GM12873 (cell line): ENCODE results near the gene MEF2C.

Source experiments
- CTCF ChIP-seq: IDR thresholded peaks from 2 replicates; pipeline ENCODE4 v1.5.1; 2012; ENCODE audit warnings: low read depth, mild to moderate bottlenecking, moderate library complexity, low read length, control low read depth; ENCODE audit not compliant: insufficient read depth; ENCODE audit errors: missing control alignments

Gene MEF2C

GRCh38 chr5:88889189-88890069, 6.4 kb upstream of the MEF2C start:
- no peak for TF ChIP-seq CTCF

- no peak for TF ChIP-seq CTCF
Measured at GRCh38 chr5:88888848-88889188, 5.8 kb upstream of the MEF2C start.

GRCh38 chr5:88888291-88888690, 5.3 kb upstream of the MEF2C start:
- TF ChIP-seq CTCF, result no peak

GRCh38 chr5:88887342-88887741, 4.4 kb upstream of the MEF2C start:
- TF ChIP-seq CTCF, result no peak

GRCh38 chr5:88886746-88887341, 3.9 kb upstream of the MEF2C start:
- TF ChIP-seq CTCF, result no peak

- TF ChIP-seq CTCF, result no peak
Measured at GRCh38 chr5:88886252-88886651, 3.3 kb upstream of the MEF2C start.

GRCh38 chr5:88885002-88885401, 2.0 kb upstream of the MEF2C start:
- TF ChIP-seq CTCF, result no peak
